Neural progenitor cell (in vitro differentiated cells): ENCODE results near the gene RBP4.

ENCODE experiments used
- EZH2 ChIP-seq: fragments of 200-600 bp; sonication (generic); IDR thresholded peaks from 2 replicates; pipeline ENCODE4 v1.6.1; 2017; ENCODE audit warnings: antibody characterized with exemption, mild to moderate bottlenecking, moderate library complexity
- EZH2phosphoT487 ChIP-seq: fragments of 200-600 bp; sonication (generic); IDR thresholded peaks from 2 replicates; pipeline ENCODE4 v1.6.1; 2017; ENCODE audit warnings: antibody characterized with exemption
- TF ChIP-seq, protein P1 (sequence below): fragments of 200-600 bp; sonication (generic); IDR thresholded peaks from 2 replicates; pipeline ENCODE4 v1.5.1; 2017; ENCODE audit warnings: antibody characterized with exemption, mild to moderate bottlenecking

DNA sequence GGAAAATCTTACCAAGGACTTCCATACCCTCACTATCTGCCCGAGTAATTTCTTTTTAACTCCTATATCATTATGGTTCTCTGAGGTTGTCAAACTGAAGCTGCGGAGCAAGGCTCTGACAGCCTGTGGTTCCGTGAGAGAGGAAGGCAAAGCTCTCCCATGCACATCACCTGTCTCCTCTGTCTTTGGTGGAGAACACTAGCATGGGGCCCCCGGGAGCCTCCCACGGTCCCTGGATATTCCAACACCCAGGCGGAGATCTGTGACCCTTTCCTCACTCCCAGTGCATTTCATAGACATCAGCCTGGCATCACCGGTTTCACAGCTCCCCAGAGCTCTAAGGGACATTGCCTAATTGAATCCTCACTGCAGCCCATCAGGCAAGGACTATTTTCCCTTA, 10.4 kb downstream of the RBP4 start:
- TF ChIP-seq, protein P1, sequence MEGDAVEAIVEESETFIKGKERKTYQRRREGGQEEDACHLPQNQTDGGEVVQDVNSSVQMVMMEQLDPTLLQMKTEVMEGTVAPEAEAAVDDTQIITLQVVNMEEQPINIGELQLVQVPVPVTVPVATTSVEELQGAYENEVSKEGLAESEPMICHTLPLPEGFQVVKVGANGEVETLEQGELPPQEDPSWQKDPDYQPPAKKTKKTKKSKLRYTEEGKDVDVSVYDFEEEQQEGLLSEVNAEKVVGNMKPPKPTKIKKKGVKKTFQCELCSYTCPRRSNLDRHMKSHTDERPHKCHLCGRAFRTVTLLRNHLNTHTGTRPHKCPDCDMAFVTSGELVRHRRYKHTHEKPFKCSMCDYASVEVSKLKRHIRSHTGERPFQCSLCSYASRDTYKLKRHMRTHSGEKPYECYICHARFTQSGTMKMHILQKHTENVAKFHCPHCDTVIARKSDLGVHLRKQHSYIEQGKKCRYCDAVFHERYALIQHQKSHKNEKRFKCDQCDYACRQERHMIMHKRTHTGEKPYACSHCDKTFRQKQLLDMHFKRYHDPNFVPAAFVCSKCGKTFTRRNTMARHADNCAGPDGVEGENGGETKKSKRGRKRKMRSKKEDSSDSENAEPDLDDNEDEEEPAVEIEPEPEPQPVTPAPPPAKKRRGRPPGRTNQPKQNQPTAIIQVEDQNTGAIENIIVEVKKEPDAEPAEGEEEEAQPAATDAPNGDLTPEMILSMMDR: no peak
- TF ChIP-seq EZH2 (no peak), EZH2phosphoT487 (no peak)
